Keratinocyte (primary cell): ENCODE results near the gene SUGCT. TPM values are rescaled to one million over a fixed set of nuclear protein-coding genes. Genes with fewer than 3 reads are reported as not detected.

Experiments
- DNase-seq: peaks from one replicate; pipeline ENCODE4 v3.0.0-alpha.2; 2011; ENCODE audit warnings: low read depth, missing footprints, low spot score
- FAIRE-seq: peaks from 2 replicates; lab custom pipeline; 2011; peaks lifted over from hg19 to GRCh38; lab: Jason Lieb, UNC
- H2AFZ ChIP-seq: 2 replicates; pipeline ENCODE4 v1.6.0; 2012; ENCODE audit warnings: low read length, control low read depth, inconsistent platforms; ENCODE audit not compliant: control insufficient read depth
- H3K27ac ChIP-seq: 2 replicates; pipeline ENCODE4 v1.5.1; 2011; ENCODE audit warnings: low read length; ENCODE audit not compliant: control insufficient read depth, insufficient read depth
- H3K27me3 ChIP-seq: 3 replicates; pipeline ENCODE4 v1.6.0; 2011; ENCODE audit warnings: low read length; ENCODE audit not compliant: control insufficient read depth, insufficient read depth; ENCODE audit errors: extremely low read depth
- H3K36me3 ChIP-seq, 2 experiments: 2 replicates in 1 of 2; 3 replicates in 1 of 2; pipeline ENCODE4 v1.5.1; 2011; ENCODE audit warnings: low read length in 2 of 2, mild to moderate bottlenecking in 1 of 2; ENCODE audit not compliant: control insufficient read depth in 2 of 2, insufficient read depth in 2 of 2; ENCODE audit errors: extremely low read depth in 1 of 2
- H3K4me1 ChIP-seq: 3 replicates; pipeline ENCODE4 v1.5.1; 2011; ENCODE audit warnings: low read length; ENCODE audit not compliant: control insufficient read depth, insufficient read depth; ENCODE audit errors: extremely low read depth
- H3K4me2 ChIP-seq: 3 replicates; pipeline ENCODE4 v1.6.0; 2011; ENCODE audit warnings: low read depth, low read length; ENCODE audit not compliant: control insufficient read depth, insufficient read depth; ENCODE audit errors: extremely low read depth
- H3K4me3 ChIP-seq, 3 experiments: fragments of 200-600 bp in 1 of 3; sonication (generic) in 1 of 3; 2 replicates in 2 of 3; 3 replicates in 1 of 3; pipeline ENCODE4 v1.5.1; 2011 to 2016; ENCODE audit warnings: low read length in 3 of 3, mild to moderate bottlenecking in 3 of 3, control low read depth in 2 of 3, inconsistent platforms in 1 of 3, low read depth in 1 of 3, mixed read lengths in 1 of 3, mixed run types in 1 of 3, moderate library complexity in 1 of 3; ENCODE audit not compliant: control insufficient read depth in 2 of 3, insufficient read depth in 2 of 3; ENCODE audit errors: extremely low read depth in 1 of 3
- H3K79me2 ChIP-seq: 2 replicates; pipeline ENCODE4 v1.6.0; 2012; ENCODE audit warnings: low read length; ENCODE audit not compliant: control insufficient read depth, insufficient read depth
- H3K9ac ChIP-seq: 3 replicates; pipeline ENCODE4 v1.6.0; 2011; ENCODE audit warnings: low read length; ENCODE audit not compliant: control insufficient read depth, insufficient read depth; ENCODE audit errors: extremely low read depth
- H3K9me1 ChIP-seq: 3 replicates; pipeline ENCODE4 v1.6.0; 2011; ENCODE audit warnings: low read length; ENCODE audit not compliant: control insufficient read depth, insufficient read depth; ENCODE audit errors: extremely low read depth
- H3K9me3 ChIP-seq: 2 replicates; pipeline ENCODE4 v1.5.1; 2012; ENCODE audit warnings: low read depth, low read length; ENCODE audit not compliant: control insufficient read depth
- H4K20me1 ChIP-seq: 3 replicates; pipeline ENCODE4 v1.6.0; 2011; ENCODE audit warnings: low read length; ENCODE audit not compliant: control insufficient read depth, insufficient read depth; ENCODE audit errors: extremely low read depth
- CTCF ChIP-seq, 3 experiments: IDR thresholded peaks in 1 of 3; conservative IDR thresholded peaks in 1 of 3; optimal IDR thresholded peaks in 1 of 3; 2 replicates in 2 of 3; 3 replicates in 1 of 3; pipeline versions ENCODE3 to v1.5.1; 2011; ENCODE audit warnings: low read length in 3 of 3, mild to moderate bottlenecking in 3 of 3, moderate library complexity in 2 of 3, control low read depth in 1 of 3, inconsistent platforms in 1 of 3; ENCODE audit not compliant: insufficient read depth in 2 of 3; ENCODE audit errors: extremely low read depth in 1 of 3
- EZH2 ChIP-seq: IDR thresholded peaks from one replicate; pipeline ENCODE4 v1.6.1; 2012; ENCODE audit warnings: inconsistent platforms, mild to moderate bottlenecking, low read length, moderate library complexity
- dilution Hi-C: fragments of 300-500 bp; cut with MboI; formaldehyde crosslinking; loops from one replicate; pipeline ENCODE4 v1.7.0; 2020; ENCODE audit warnings: low sequenced_read_pairs; ENCODE audit not compliant: extremely low pct_ligation_motif_present
- polyA plus RNA-seq, 5 experiments: library from polyadenylated mRNA; depleted of rRNA in 3 of 5; stranded (reverse) in 3 of 5; stranded (forward) in 1 of 5; unstranded in 1 of 5; fragments of >200 nt; gene quantifications; 1 replicate in 1 of 5; 2 replicates in 3 of 5; 3 replicates in 1 of 5; pipeline versions ENCODE4 v1.2.1 to v1.2.3, GENCODE V29; 2011 to 2012; ENCODE audit warnings: missing spikeins in 2 of 5, low read depth in 1 of 5, low replicate concordance in 1 of 5

SUGCT gene
- polyA plus RNA-seq, 1 donor (not counting 4 experiments of a cell fraction or from before 2014, with no cell fraction given), result 134 TPM

- Histone ChIP-seq H3K4me2 (no peak overlapping the region), H3K79me2 (peaks cover 63% of the 10 kb centered on the region), H3K4me3 (no peak overlapping the region), H2AFZ (no peak overlapping the region), H3K9me3 (no peaks in the 10 kb centered on the region), H3K36me3 (peaks cover 0 to 3% of the 10 kb centered on the region in 2 experiments), H3K9ac (no peak overlapping the region), H3K27me3 (no peaks in the 10 kb centered on the region), H3K4me1 (peaks cover 22% of the 10 kb centered on the region), H3K27ac (no peak overlapping the region), H3K9me1 (no peaks in the 10 kb centered on the region), H4K20me1 (no peaks in the 10 kb centered on the region)
- no peak for FAIRE-seq
- TF ChIP-seq EZH2 (no peak), CTCF (optimal IDR thresholded peaks at IDR 0.05 in 1 of 3, IDR thresholded peaks at IDR 0.05 in 1 of 3, conservative IDR thresholded peaks at IDR 0.05 in 1 of 3; ENCODE audit: extremely low read depth in 1 of 3, insufficient read depth in 2 of 3, low read length in 3 of 3) (no peak)
- no peak for DNase-seq
- dilution Hi-C loops, result no loop called here
Observed at GRCh38 chr7:40845943-40846342, 711.1 kb downstream of the SUGCT start.

- H3K79me2 ChIP-seq, result peaks cover 70% of the 10 kb centered on the region
- TF ChIP-seq EZH2 (no peak), CTCF (optimal IDR thresholded peaks at IDR 0.05 in 1 of 3, IDR thresholded peaks at IDR 0.05 in 1 of 3, conservative IDR thresholded peaks at IDR 0.05 in 1 of 3; ENCODE audit: extremely low read depth in 1 of 3, insufficient read depth in 2 of 3, low read length in 3 of 3) (no peak)
- no peak for FAIRE-seq
Observed at GRCh38 chr7:40847921-40848320, 713.1 kb downstream of the SUGCT start.

More at GRCh38 chr7:40847921-40848320, 713.1 kb downstream of the SUGCT start:
- Histone ChIP-seq H3K27ac (no peak overlapping the region), H3K4me2 (no peak overlapping the region), H2AFZ (no peak overlapping the region), H3K36me3 (peaks cover 0 to 3% of the 10 kb centered on the region in 2 experiments), H3K9ac (no peak overlapping the region), H4K20me1 (no peaks in the 10 kb centered on the region), H3K27me3 (no peaks in the 10 kb centered on the region), H3K9me3 (no peaks in the 10 kb centered on the region), H3K4me3 (no peak overlapping the region), H3K9me1 (no peaks in the 10 kb centered on the region), H3K4me1 (peaks cover 14% of the 10 kb centered on the region)
- dilution Hi-C loops, result no loop called here
- no peak for DNase-seq
